LNCAP (cell line): ENCODE results near the gene MRPL12.
A peak's percentile ranks its signal among the peaks of the same experiment; 100 is the strongest.

ENCODE experiments used
- CTCF ChIP-seq: fragments of 450-650 bp; IDR thresholded peaks from 2 replicates; pipeline ENCODE4 v1.5.1; 2017; ENCODE audit warnings: mild to moderate bottlenecking

MRPL12 gene

GRCh38 chr17:81673561-81674258 lies 29.5 kb upstream of the MRPL12 start:
- no peak for TF ChIP-seq CTCF

GRCh38 chr17:81675515-81676221 lies 27.5 kb upstream of the MRPL12 start:
- TF ChIP-seq CTCF: peak; percentile 65

GRCh38 chr17:81676906-81677305 lies 26.3 kb upstream of the MRPL12 start:
- no peak for TF ChIP-seq CTCF

- TF ChIP-seq CTCF: no peak
These were observed 23.0 kb upstream of the MRPL12 start for GRCh38 chr17:81680150-81680549.

- no peak for TF ChIP-seq CTCF
These were observed 21.5 kb upstream of the MRPL12 start for GRCh38 chr17:81681672-81682071.

GRCh38 chr17:81682565-81683207 lies 20.5 kb upstream of the MRPL12 start:
- no peak for TF ChIP-seq CTCF

- no peak for TF ChIP-seq CTCF
These were observed 20.0 kb upstream of the MRPL12 start for GRCh38 chr17:81683208-81683583.
